LNCaP clone FGC (cell line): ENCODE data around the gene CACNA1G.

Source experiments
- DNase-seq: peaks from one replicate; pipeline ENCODE4 v3.0.0-alpha.2; 2011; ENCODE audit warnings: low read depth
- H3K4me3 ChIP-seq: 2 replicates; pipeline ENCODE4 v1.5.1; 2011; ENCODE audit warnings: mild to moderate bottlenecking, low read depth, low read length, control low read depth
- CTCF ChIP-seq: IDR thresholded peaks from 2 replicates; pipeline ENCODE4 v1.5.1; 2012; ENCODE audit warnings: mild to moderate bottlenecking; ENCODE audit not compliant: control insufficient read depth, insufficient read depth; ENCODE audit errors: extremely low read depth

Gene CACNA1G

DNA sequence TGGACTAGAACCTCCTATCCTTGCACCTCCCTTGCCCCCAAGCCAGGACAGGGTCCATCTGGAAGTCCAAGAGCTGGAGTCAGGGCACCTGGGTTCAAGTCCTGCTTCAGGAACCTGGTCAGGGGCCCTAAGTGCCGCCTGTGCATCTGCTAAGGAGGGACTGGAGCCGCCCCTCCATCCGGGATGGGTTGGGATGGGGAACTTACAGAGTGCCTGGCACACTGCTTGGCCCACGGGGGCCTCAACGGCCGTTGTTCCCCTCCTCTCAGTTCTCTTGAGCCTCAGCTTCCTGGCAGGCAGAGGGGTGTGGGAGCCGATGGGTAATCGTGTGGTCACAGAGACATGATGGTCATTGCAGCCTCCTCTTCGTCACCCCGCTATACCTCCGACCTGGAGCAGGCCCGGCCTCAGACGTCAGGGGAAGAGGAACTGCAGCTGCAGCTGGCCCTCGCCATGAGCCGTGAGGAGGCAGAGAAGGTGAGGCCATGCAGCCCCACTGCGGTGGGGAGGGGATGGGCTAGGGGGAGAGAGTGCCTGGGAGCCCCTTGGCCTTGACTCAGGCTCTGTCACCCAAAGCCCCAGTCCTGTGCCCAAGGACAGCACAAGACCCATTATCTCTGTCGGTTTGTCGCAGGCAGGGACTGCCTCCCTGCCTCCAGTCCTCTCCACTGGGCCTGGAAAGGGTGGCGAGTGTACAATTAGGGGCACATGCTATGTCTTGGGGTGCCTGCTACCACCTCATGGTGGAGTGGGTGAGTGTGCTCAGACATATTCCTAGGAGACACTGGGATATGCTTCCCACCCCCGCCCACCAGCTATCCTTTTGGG is 22.6 kb upstream of the CACNA1G start:
- TF ChIP-seq CTCF = no peak
- no peak for DNase-seq
- no peak overlapping the region for H3K4me3 ChIP-seq

DNA sequence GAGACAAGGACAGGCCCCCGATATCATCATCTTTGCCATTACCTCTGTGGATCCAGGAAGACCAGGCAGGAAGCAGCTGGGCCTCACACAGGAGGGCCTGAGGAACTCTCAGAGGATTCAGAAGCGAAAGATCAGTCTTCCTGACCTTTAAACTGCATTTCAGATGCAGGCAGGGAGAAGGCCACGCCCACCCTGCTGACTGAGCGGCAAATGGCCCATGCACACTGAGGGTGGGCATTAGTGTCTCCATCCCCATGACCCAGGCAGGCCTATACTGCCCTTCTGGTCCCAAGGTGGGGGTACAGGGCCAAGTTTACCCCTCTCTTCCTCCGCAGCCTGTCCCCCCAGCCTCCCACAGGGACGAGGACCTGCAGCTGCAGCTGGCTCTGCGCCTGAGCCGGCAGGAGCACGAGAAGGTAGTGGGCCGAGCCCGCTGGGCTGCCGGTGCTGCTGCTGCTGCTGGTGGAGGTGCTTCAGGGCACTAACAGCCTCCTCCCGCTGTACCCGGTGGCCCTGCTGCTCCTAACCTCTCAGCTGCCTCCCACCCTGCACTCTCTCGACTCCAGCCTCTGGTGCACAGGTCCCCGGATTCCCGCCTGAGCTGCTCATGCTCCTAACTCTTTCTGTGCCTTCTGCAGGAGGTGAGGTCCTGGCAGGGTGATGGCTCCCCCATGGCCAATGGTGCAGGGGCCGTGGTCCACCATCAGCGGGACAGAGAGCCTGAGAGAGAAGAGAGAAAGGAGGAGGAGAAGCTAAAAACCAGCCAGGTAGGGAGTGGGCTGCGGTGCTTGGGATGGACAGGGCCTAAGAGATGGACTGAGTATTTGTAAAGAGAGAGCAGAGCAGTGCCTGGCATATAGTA is 21.7 kb upstream of the CACNA1G start:
- no peak for DNase-seq

DNA sequence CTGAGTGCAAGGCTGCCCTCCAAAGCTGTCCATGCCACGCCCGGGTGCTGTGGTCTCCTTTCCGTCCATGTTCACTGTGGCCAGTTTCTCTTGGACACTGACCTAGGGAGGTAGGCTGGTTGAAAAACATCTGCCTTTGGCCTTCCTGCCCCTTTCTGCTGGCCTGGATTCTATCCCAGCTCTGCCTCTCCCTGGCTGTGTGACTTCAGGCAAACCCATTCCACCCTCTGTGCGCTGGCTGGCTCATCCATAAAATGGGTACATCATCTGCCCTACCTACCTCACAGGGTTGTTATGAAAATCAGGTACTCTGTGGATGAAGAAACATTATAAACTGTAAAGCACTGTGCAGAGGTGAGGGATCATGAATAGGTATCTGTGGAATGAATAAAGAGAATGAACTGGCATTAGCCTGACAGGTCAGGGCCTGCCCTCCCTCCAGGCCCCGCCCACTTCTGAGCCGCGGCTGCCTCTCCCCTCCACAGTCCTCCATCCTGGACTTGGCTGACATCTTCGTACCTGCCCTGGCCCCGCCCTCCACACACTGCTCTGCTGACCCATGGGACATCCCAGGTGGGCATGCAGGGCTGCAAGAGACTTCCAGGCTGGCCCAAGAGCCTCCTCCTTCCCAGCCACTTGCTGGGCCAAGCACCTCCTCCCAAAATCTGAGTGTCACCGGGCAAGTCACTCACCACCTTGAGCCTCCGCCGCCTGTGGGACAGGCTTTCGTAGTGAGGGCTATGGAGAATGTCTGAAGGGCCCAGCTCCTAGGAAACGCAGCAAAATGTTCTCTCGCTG is 20.6 kb upstream of the CACNA1G start:
- no peak for DNase-seq
- TF ChIP-seq CTCF = no peak
- no peak overlapping the region for H3K4me3 ChIP-seq

More for the DNA sequence above, 21.7 kb upstream of the CACNA1G start:
- no peak overlapping the region for H3K4me3 ChIP-seq
- TF ChIP-seq CTCF = no peak

DNA sequence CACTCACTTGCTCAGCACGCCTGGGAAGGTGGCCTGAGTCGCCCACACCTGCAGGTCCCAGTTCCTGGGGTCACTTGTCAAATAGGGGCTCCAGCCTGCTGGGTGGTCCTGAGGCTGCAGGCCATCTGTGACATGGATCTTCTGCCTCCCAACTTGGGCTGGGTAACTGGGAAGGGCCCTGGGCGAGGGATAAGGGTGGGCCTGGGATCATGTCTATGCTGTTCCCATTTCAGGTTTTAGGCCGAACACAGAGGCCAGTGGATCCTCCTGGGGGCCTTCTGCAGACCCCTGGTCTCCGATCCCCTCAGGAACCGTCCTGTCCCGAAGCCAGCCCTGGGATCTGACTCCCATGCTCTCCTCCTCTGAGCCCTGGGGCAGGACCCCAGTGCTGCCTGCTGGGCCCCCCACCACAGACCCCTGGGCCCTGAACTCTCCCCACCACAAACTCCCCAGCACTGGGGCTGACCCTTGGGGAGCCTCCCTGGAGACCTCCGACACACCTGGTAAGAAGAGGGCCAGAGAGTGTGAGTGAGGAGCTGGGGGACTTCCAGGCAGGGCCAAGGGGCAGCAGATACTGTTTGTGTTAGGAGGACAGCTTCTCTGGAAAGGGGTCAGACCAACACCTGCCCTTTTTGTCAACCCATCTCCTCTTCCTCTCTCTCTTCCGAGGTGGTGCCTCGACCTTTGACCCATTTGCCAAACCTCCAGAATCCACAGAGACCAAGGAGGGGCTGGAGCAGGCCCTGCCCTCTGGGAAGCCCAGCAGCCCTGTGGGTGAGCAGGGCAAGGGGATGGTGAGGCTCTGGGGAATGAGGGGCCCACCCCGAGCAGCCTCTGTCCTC is 19.7 kb upstream of the CACNA1G start:
- TF ChIP-seq CTCF = no peak
- no peak overlapping the region for H3K4me3 ChIP-seq
- no peak for DNase-seq

- no peak for TF ChIP-seq CTCF
- H3K4me3 ChIP-seq = peak overlapping the region; percentile 57
Measured at GRCh38 chr17:50541402-50541715, 19.2 kb upstream of the CACNA1G start.

More at GRCh38 chr17:50541402-50541715, 19.2 kb upstream of the CACNA1G start:
- DNase-seq = no peak
